GM20431 (cell line): ENCODE measurements around the gene CSNK1G3.
"Not testable (repeated sequence)": the region's sequence is repeated elsewhere in the genome, so short reads cannot be mapped to it uniquely, and the experiment has no call there.

Source experiments
- in situ Hi-C: fragments of 300-500 bp; cut with MseI, MboI; formaldehyde crosslinking; loops from one replicate; pipeline ENCODE4 v1.15.0; 2020; ENCODE audit warnings: low sequenced_read_pairs; ENCODE audit not compliant: unreplicated experiment

The CSNK1G3 gene

DNA sequence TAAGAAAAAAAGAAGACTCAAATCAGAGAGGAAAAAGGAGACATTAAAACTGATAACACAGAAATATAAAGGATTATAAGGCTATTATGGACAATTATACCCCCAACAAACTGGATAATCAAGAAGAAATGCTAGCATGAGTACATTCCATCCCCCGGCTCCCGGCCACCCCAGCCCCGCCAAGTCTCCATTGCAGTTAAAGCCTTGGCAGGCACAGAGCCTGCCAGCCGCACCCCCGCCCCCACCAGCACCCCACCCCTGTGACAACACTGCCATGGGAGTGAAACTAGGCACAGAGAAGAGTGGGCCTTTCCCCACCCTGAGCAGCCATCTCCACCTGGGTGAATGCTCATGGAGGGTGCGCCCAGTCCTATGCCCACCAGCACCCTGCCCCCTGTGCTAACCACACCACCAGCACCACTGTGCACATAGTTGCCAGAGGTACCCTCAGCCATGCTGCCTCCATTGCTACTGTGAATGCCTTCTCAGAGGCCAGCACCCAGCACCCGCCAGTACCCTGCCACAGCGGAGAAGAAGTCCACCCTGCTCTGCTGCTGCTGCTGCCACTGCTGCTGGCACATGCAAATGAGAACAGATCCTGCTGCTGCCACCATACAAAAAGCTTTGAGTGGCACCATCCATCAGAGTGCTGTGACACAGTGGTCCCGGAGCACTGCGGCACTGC is 117.0 kb downstream of the CSNK1G3 start:
- in situ Hi-C loops = no loop called here

- in situ Hi-C loops = no loop called here
These were observed 124.0 kb downstream of the CSNK1G3 start for GRCh38 chr5:123636006-123636405.

GRCh38 chr5:123637028-123637427 is 125.1 kb downstream of the CSNK1G3 start:
- in situ Hi-C loops = not testable (repeated sequence)

DNA sequence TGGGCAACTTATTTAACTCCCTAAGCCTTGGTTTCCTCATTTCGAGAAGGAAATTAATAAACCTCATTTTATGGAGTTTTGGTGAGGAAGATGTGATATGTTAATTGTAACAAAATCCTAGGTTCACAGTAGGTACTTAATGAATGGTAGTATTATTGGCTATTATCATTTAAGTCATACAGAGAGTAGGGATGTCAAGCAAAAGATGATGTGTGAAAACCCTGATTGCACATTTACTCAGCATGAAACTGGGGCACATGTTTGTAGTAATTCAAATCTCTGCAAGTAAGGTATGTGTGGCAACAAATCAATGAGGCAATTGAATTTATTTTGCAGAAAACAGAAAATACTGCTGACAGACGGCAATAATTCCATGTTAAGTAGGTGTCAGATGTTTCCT is 127.3 kb downstream of the CSNK1G3 start:
- in situ Hi-C loops = no loop called here

DNA sequence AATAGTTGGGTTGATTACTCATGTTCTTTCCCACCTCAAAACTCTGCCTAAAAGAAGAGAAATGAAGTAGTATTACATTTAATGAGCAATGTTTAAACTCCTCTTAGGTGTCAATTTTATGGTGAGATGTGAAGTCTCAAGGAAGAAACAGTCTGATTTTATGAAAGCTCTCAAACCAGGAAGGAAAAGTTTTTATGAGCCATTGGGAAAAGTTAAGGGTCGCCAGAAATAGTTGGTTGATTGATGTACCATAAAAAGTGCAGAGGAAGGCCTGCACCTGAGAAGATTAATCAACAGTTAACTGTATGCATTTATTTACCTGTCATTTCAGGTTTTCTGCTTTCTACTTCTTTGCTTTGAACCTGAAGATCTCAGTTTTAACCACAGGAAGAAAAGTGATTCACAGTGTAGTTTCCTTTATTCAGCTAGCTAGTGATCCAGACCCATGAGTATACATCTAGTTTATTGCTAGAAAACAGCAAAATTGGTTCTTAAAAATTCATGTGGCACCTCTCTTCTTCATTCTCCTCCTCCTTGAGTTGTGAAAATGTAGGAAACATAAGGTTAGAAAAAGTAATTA is 133.1 kb downstream of the CSNK1G3 start:
- in situ Hi-C loops = no loop called here

- in situ Hi-C loops = no loop called here
These were observed 135.1 kb downstream of the CSNK1G3 start for GRCh38 chr5:123647066-123647465.

GRCh38 chr5:123651234-123651633 is 139.3 kb downstream of the CSNK1G3 start:
- in situ Hi-C loops = no loop called here

DNA sequence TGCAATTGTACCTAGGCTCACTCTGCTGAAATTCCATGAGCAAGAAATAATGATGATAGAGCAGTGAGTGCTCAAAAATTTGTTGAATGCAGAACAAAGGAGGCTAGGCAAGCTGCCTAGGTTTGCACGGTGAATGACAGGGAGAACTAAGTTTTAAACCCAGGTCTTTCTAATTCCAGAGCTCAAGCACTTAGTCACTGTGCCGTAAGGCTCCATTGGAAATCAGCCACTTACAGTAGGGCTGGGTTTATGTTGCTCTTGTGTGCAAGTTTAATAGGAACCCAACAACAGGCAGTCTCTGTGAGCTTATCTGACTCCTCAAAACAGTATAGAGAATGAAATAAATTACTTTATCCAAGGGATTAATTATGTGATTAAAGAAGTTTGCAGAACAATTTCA is 147.0 kb downstream of the CSNK1G3 start:
- in situ Hi-C loops = no loop called here

DNA sequence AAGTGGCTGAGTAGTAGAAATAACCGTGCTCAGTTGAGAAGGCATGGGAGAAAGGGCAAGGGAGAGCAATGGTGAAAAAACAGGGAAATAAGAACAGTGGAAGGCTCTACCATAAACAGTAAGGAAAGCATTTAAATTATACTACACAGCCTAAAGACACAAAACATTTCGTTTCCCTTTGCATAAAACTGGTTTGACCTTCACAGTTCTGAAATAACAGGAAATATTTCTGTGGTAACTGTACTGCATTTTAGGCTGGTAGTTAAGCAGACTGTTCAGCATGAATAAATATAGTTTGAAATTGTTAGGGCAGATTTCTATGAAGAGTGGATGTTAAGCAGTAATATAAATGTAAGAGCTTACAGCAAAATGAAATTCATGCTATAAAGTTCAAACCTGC is 147.5 kb downstream of the CSNK1G3 start:
- in situ Hi-C loops = no loop called here

- in situ Hi-C loops = no loop called here
These were observed 153.0 kb downstream of the CSNK1G3 start for GRCh38 chr5:123664961-123665360.

GRCh38 chr5:123665822-123666371 is 153.9 kb downstream of the CSNK1G3 start:
- in situ Hi-C loops = no loop called here
